GM19324 (cell line): ENCODE data around the gene KAT14.
"Not testable (repeated sequence)": the region's sequence is repeated elsewhere in the genome, so short reads cannot be mapped to it uniquely, and the experiment has no call there.

Experiments
- ATAC-seq: cut with Tn5 transposase; IDR thresholded peaks from one replicate; pipeline ENCODE4 v1.9.1; 2021; ENCODE audit warnings: mild to moderate bottlenecking, moderate library complexity; ENCODE audit not compliant: unreplicated experiment, low FRiP score

Gene KAT14

GRCh38 chr20:18218280-18218679, 80.6 kb downstream of the KAT14 start:
- ATAC-seq = no peak

- no peak for ATAC-seq
These were observed 85.7 kb downstream of the KAT14 start for GRCh38 chr20:18223409-18223808.

- no peak for ATAC-seq
These were observed 87.4 kb downstream of the KAT14 start for GRCh38 chr20:18224968-18225568.

DNA sequence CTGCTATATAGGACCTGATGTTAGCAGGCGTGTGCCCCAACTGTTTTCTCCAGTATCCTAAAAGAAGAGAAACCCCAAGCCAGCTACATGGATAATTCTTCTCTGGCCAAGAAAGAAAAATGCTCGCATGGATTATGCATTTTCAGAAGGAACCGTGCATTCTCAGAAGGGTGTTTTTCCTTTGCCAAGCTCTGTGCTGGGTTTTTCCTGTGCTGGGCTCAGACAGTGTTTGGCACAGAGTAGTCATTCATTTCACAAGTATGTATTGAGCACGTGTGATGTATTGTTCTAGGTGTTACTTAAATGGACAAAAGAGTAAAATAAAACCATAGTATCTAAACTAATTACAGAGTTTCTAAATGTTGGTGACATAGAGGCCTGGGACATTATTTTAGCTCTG, 88.0 kb downstream of the KAT14 start:
- ATAC-seq = no peak

GRCh38 chr20:18226741-18227140, 89.1 kb downstream of the KAT14 start:
- not testable (repeated sequence) for ATAC-seq

- no peak for ATAC-seq
These were observed 95.8 kb downstream of the KAT14 start for GRCh38 chr20:18233408-18233943.
